T-helper 22 cell (primary cell): ENCODE data around the gene PDK1.

ENCODE experiments used
- DNase-seq: peaks from one replicate; pipeline ENCODE4 v3.0.0-alpha.2; 2020; ENCODE audit warnings: low read depth

Gene PDK1

GRCh38 chr2:172642301-172643020 lies 86.6 kb downstream of the PDK1 start:
- no peak for DNase-seq

GRCh38 chr2:172643142-172643541 lies 87.3 kb downstream of the PDK1 start:
- DNase-seq = no peak

GRCh38 chr2:172647439-172647838 lies 91.5 kb downstream of the PDK1 start:
- no peak for DNase-seq

- DNase-seq = no peak
Measured at GRCh38 chr2:172655091-172655837, 99.4 kb downstream of the PDK1 start.

DNA sequence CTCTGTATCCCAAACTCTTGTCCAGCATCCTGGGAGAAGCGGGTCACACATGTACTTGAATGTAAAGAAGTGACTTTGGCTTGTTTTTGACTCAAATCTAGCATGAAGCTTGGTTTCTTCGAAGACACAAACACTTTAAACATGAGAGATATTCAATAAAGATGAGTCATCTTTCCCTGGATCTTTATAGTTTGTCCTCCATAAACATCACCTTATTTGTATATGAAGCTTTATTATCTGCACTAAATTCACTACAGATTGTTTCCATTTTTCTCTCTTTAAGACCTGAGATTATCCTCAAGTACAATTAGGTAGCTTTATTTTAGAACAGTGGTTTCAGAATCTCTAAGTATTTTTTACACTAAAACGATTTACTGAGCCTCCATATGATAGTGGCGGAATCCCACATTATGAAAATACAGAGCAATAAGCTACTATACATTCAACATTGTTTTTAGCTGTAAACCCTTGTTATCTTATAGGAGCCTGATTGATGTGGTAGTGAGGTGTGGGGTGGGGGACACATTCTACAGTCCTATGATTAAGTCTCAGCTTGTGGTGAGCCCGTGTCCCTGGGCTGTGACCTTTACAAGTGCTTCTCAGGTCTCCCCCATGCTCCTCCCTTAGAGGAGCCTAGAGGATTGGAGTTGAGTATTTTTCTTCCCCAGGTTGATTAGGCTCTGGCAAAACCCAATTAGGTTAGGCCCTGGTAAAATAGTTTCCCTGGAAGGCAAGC lies 100.1 kb downstream of the PDK1 start:
- DNase-seq = no peak
